Right renal cortex interstitium (tissue), 3 donors: ENCODE results near the gene CACNB4. TPM values are rescaled to one million over a fixed set of nuclear protein-coding genes. Genes with fewer than 3 reads are reported as not detected.
A peak's percentile ranks its signal among the peaks of the same experiment; 100 is the strongest.
"Not testable (repeated sequence)": the region's sequence is repeated elsewhere in the genome, so short reads cannot be mapped to it uniquely, and the experiment has no call there.

Experiments used
- DNase-seq, 3 donors: peaks; one replicate each; pipeline ENCODE4 v3.0.0-alpha.2; 2013; ENCODE audit warnings: low read depth in 3 of 3, low spot score in 2 of 3
- polyA plus RNA-seq, 3 donors: library from polyadenylated mRNA; unstranded; fragments of 120-200 nt; gene quantifications; one replicate each; pipeline ENCODE4 v1.2.1, GENCODE V29; 2013; ENCODE audit not compliant: insufficient read length in 3 of 3

CACNB4 gene
- polyA plus RNA-seq, 3 donors = 7.4 to 12.5 (median 8.1) TPM

DNA sequence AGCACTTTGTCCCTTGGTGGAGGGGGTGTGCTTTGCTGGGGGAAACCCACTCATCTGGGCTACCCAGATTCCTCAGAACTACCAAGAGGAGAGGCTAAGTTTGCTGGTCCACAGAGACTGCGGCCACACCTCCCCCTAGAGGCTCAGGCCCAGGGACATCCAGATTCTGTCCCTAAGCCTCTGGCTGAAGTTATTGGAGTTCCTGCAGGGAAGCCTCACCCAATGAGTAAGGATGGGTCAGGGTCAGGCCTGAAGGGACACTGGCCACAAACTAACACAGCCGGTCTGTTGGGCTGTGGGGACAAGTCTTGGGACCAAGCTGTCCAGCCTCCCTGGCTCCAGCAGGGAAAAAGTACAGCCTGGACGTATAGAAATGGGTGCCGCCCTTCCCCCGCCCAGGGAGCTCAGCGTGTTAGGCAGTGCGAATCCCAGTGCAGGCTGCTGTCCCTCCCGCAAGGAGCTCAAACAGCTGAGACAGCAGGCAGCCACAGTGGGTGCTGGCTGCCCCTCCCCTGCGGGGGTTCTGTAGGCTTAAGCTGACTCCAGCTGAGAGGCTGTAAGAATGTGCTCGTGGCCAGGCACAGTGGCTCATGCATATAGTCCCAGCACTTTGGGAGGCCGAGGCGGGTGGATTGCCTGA lies 183.7 kb downstream of the CACNB4 start:
- no peak for DNase-seq

DNA sequence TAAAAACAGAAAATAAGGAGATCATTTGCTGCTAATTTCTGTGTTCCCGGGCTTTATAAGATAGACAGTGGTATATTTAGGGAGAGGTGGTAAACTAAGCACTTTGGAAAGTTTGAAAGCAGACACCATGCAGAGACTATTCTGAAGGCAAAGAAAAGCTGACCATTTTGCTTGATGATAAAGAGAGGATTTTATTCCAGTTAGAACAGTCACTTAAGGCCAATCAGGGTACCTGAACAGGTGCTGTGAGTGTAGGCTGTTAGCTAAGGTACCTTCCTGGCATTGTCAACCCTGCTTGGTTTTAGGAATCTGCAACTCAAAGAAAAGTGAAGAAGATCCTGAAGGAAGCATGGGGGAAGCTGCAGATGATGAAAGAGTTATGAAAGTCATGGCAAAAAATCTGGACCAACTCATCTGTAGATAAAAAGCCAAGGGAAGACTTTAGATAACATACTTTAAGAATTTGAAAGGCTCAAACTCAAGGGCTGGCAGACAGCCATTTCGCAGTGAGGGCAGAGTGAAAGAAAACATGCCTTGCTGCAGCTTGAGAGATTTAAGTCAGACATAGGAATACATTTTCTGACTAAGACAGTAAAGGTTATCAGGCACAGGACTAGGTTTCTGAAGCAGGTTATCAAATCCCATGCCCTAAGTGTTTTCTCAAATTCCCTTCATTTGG lies 190.5 kb downstream of the CACNB4 start:
- DNase-seq = no peak

DNA sequence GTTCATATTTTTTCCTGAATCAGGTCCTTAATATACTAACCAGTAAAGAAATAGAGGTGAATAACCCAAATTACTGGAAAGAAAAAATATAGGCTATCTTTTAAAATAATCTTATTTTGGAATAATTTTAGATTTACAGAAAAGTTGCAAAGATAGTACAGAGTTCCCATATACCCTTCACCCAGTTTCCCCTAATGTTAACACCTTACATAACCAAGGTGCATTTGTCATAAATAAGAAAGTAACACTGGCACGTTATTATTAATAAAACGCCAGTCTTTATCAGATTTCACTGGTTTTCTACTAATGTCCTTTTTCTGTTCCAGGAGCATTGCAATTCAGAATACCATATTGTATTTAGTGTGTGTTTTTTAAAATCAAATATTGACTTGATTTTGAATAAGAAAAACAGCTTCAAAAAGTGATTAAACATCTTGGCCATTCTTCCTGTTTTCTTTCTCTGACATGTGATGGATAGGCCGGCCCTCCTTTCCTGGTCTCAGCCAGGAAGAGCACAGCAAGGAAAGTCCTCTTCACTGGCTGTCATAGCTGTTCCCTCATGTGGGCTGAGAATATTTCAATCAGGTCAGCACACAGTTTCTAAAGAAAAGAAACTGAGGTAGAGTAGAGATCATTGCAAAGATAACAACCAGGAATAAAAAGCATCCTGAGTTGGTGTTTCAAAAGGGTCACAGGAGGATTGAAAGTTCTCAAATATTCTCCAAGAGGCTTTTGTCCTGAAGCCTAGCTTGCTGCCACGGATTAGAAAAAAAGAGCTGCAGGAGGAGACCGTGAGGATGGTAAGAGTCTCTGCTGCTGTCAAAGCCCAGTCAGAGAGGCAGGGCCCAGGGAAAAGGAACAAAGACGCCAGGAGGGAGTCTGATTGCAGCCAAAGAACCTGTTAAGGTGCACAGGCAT lies 191.3 kb downstream of the CACNB4 start:
- no peak for DNase-seq

DNA sequence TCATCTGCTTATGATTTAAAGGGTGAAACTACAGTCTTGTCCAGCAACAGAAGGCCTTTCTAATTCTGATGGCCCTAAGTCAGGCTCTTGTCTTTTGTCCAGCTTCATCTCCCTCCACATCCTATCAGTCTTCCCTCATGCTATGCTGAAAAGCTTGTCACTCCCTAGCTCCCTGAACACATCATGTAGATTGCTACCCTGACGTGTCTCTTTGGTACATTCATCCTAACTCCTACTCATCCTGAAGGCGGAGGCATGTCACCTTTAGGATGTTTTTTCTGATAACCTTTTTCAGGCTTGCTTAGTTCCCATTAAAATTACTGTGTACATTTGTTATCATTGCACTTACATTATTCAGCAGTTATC lies 192.2 kb downstream of the CACNB4 start:
- no peak for DNase-seq

DNA sequence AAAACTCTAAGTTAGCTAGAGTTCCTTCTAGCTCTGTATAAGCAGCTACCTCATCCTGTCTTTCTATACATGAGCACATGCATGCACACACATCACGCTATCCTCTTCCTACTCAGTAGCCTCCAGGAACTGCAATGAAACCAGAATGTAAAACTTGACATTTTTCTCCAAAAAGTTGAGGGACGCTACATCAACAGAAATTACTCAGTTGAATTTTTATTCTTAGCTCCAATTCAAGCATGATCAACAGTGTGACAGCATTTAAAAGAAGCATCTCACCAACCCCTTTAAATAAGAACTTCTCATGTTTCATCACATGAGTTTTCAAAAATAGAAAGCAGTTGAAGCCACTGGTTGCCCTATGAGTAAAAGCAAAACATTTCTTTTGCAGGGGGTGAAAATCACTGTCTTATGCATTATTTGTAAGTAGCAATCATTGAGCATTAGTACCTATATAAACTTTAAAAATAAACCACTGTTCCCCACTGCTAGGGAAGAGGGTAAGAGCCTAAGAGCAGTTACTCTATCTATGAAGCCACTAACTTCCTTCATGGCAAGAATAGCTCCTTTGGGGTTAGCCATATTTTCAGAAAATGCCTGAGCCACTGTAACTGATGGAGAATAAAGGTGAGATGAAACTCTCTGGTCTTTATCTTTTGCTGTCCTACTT lies 192.7 kb downstream of the CACNB4 start:
- no peak for DNase-seq

DNA sequence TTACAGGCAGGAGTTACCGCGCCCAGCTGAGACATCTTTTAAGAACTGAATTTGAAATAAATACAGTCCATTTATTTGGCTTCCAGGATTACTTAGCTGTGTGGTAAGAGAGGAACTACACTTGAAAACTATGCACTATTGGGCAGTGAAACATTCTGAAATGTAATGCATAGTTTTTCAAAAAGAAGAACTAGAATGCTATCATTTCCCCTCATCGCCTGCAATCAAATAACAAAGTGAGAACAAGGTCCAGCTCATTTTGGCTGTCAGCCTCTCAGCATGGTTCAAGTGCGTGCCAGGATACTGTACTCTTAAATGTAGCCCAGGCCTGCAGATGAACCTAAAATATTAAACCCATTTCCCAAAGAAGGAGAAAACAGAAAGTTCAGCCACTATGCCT lies 194.0 kb downstream of the CACNB4 start:
- no peak for DNase-seq

DNA sequence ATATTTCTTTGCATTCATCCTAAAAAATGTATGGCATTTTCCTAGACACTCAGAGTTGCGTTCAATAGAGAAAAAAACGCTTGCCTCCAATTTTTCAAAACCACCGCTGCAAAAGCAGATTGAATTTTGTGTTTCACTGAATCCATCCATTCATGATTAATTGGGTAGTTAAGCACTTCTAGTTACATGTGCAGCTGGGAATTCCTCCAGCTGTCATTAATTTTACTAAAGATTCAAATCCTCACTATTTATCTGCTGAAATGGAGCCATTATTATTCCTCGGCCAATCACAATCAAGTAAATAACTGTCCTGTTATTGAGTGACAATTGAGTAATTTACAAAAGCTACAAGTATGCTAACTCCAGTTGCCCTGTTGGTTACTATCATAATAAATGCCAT lies 194.8 kb downstream of the CACNB4 start:
- DNase-seq = no peak

DNA sequence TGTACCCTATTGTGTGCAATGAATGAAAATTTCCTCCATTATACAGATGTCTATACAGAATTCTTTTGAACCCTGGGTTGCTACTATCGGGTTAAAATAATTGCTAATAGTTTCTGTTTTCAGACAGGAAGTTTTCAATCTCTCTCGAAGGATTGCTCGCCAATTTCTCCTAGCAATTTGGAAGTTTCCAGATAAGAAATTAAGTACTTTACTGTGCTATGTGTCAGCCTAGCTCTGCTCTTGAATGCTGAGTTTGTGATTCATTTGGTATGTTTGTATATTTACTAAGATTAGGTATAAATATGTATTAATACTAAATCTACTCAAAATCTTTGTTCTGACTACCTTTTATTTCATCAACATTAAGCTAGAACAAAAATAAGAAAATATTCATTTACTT lies 196.0 kb downstream of the CACNB4 start:
- no peak for DNase-seq

DNA sequence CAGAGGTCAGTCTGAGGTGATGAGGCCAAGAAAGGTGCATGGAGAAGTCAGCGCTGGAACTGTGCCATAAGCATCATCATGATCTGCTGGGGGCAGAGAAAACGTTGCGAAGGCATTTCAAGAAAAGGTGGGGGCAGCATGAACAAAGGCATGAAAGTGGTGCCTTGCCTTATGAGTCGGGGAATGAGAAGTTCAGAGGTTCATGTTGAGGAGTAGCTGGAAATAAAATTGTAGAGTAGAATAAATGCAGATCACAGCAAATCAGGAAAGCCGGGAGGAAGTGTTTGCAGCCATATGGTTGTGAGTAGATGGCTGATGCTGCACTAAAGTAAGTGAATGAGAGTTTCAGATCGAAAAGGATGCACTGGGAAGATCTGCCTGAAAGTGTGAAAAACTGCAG lies 198.5 kb downstream of the CACNB4 start:
- DNase-seq = no peak

DNA sequence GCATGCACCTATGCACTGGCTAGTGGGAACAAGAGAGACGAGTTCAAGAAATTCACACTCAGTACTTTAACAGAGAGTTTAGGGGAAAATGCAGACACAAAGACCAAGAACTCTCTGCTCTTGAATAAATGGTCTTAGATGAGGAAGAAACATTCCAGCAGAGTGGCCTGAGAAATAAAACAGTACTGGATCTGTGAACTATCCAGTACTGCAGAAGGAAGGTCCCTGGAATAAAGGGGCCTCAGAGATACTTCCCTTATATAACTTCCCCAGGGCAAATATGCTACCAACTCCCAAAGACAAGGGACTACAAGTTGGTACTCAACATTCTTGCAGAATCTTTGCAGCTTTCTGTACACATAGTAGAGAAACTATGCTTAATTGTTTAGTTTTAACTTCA lies 199.7 kb downstream of the CACNB4 start:
- DNase-seq = no peak

DNA sequence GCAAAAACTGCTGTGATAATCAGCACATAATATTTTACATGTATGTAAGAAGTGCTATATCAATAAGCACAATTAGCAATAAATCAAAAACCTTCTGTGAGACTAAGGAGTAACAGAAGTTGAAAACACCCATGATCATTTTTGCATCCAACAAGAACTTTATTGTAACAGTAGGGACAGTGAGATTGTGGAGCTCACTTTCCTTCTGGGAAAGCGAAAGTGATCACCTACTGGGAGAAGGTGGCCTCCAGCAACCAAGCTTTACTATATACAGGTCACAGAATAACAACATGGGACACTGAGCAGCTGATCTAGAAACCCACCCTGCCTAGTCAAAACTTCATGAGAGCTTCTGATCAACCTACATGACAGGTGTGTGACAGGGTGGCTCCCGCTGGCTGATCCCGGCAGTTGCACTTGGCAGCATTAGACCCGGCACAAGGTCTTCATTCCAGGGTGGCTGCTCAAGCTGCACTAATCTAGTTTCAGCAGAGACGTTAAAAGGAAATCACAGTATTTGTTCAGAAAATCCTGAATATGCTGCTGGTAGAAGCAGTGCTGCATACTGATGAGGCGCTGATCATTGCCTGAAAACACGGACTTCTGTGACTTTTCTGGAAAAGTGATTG lies 207.2 kb downstream of the CACNB4 start:
- peak in 1 of 3 donors; percentile 7 for DNase-seq

DNA sequence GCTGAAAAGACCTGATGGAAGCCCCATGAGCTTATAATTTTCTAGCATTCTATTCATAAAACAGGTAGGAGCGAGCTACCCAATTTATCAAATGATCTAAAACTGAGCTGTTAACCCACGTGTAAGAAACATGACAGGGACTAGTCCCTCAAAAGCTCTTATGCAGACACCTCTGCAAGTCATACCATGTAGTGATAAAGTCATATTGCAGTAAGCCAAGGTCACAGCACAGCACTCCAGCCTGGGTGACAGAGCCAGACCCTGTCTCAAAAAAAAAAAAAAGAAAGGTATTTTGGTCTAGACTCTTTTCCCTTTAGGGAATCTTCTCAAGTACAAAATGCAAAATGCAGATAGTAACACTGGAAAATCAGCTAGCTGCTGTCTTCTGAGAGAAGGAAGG lies 211.7 kb downstream of the CACNB4 start:
- no peak for DNase-seq

DNA sequence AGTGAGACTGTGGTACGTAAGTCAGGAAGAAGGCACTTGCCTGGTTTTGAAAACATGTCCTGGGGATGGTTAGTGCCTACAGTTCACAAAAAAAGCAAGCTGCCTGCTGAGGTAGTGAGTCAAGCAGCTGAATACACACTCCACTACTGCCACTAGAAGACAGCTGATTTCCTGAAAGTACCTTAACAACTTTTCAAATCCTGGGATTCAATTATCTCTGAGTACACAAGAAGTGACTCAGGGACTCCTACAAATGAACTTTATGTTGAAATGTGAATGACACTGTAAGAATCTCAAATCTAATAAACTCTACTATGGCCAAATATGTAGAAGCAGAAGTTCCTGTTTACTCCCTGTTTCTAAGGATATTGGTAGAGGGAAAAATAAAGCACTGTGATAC lies 212.6 kb downstream of the CACNB4 start:
- DNase-seq = no peak

DNA sequence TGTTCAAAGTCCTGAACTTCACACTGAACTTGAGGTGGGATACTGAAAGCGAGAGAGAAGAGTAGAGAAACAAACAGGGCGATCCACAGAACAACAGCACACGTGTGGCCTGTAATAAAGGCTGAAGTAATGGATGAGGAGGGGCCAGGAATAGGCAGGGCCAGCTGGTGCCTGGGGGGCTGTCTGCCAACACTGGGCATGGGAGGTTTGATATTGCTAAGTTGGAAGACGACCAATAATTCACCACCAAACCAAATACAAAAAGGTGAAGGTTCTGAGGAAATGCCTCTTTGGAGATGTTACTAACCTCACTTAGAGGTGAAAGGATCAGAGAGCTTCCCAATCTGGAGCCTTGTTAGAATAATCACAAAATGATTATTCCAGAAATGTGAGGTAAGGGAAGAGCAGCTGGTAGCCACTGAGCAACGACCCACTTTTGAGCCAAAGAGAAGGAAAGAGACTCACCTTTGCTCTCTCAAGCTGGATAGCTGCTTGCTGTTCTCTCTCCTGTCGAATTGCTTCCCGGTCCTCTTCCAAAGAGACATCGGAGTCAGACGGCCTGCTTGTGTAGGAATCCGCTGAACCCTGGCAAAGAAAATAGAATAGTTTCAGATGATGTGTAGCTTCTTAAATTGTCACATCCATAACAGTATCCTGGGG lies 215.9 kb downstream of the CACNB4 start:
- DNase-seq = no peak

DNA sequence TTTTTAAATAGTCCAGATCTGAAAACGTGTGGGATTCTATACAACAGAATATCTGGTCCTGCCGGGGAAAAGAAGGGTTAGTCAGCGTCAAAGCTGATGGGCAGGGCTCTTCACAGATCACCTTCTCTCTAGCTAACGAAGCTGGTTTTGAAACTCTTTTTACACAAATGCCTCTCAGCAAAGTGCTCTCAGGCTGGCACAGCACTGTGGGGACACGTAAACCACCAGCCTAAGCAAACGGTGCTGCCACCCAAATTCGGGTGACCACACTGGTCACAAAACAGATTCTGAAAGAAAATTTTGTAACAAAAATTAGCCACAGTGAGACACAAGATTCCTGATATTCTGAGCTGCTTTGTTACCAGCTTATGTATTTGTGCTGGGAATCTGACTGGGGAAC lies 217.5 kb downstream of the CACNB4 start:
- no peak for DNase-seq

DNA sequence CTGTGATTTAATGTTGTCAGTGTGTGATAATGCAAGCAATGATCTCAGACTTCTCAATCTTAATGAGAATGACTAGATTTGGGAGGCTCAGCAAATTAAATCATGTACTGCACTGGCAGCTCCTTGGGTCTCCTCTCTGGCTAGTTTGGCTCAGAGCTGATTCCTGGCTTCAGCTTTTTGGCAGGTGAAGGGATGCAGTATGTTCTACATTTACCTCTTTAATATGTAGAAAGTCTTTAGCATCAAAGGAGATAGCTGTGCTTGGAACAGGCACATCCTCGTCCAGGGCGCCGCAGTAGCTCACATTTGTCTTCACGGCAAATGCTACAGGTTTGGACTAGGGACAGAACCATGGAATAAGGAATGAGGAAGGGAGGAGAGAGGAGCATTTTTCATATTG lies 218.3 kb downstream of the CACNB4 start:
- DNase-seq = no peak

DNA sequence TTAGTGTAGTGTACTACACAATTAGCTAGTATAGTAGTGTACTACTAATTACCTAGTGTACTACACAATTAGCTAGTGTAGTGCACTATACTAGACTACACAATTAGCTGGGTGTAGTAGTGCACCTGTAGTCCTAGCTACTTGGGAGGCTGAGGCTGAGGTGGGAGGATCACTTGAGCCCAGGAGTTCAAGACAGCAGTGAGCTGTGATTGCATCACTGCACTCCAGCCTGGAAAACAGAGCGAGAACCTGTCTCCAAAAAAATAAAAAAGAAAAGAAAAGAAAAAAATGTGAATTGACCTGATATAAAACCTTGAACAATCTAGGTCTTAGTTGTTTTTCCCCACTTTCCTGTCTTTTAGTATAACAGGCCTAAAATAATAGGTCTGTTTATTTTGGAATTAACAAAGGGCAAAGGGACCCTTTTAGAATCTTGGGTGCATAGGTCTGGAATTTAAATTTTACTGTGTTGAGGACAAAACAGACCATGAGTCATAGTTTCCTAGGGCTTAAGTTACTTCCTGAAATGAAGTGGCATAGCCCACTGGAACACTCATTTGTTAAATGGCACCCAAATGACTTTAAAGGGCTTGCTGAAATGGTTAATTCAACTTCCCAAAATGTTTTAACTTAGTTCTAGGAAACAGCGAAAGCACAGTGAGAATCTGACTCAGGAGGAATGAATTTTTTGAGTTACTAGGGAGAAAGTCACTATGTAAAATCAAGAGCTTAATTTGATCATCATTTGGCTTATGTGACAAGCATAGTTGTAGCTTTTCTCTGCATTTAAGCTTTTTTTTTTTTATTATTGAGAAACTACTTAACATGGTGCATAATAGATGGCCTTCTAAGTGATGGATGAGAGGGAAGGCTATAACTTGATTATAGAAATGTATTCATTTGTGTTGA lies 219.9 kb downstream of the CACNB4 start:
- no peak for DNase-seq

DNA sequence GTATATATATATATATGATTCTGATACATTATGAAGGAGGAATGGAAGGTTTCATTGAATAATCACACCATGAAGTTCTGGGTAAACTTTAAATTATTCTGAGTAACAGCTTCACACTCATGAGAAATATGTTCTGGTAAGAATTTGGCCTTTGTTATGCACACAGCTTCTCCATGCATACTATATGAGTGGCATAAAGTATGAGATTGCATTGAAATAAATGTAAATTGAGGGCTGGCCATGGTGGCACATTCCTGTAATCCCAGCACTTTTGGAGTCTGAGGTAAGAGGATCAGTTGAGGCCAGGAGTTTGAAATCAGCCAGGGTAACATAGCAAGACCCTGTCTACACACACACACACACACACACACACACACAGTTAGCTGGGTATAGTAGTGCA lies 220.6 kb downstream of the CACNB4 start:
- no peak for DNase-seq

DNA sequence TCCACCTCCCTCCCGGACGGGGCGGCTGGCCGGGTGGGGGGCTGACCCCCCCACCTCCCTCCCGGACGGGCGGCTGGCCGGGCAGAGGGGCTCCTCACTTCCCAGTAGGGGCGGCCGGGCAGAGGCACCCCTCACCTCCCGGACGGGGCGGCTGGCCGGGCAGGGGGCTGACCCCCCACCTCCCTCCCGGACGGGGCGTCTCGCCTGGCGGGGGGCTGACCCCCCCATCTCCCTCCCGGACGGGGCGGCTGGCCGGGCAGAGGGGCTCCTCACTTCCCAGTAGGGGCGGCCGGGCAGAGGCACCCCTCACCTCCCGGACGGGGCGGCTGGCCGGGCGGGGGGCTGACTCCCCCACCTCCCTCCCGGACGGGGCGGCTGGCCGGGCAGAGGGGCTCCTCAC lies 223.2 kb downstream of the CACNB4 start:
- not testable (repeated sequence) for DNase-seq
